Fibroblast of lung (primary cell): Measurements from ENCODE around the gene SP7. TPM values are rescaled to one million over a fixed set of nuclear protein-coding genes. Genes with fewer than 3 reads are reported as not detected.

Experiments used
- DNase-seq, 2 donors: peaks; one replicate each; pipeline versions ENCODE4 v3.0.0 to v3.0.0-alpha.2; 2010; ENCODE audit warnings: low read depth in 2 of 2
- H2AFZ ChIP-seq: 2 replicates; pipeline ENCODE4 v1.5.1; 2012; ENCODE audit warnings: low read length, control low read depth, inconsistent platforms
- H3K27ac ChIP-seq: 2 replicates; pipeline ENCODE4 v1.5.1; 2011; ENCODE audit warnings: low read length, control low read depth; ENCODE audit not compliant: insufficient read depth
- H3K27me3 ChIP-seq: 2 replicates; pipeline ENCODE4 v1.5.1; 2011; ENCODE audit warnings: mild to moderate bottlenecking, low read length; ENCODE audit not compliant: control insufficient read depth, insufficient read depth
- H3K36me3 ChIP-seq: 2 replicates; pipeline ENCODE4 v1.5.1; 2011; ENCODE audit warnings: low read length; ENCODE audit not compliant: control insufficient read depth, insufficient read depth
- H3K4me1 ChIP-seq: 2 replicates; pipeline ENCODE4 v1.5.1; 2011; ENCODE audit warnings: low read length; ENCODE audit not compliant: control insufficient read depth, insufficient read depth; ENCODE audit errors: extremely low read depth
- H3K4me2 ChIP-seq: 2 replicates; pipeline ENCODE4 v1.5.1; 2011; ENCODE audit warnings: low read length, control low read depth; ENCODE audit not compliant: insufficient read depth; ENCODE audit errors: extremely low read depth
- H3K4me3 ChIP-seq, 4 experiments: fragments of 200-600 bp in 1 of 4; sonication (generic) in 1 of 4; replicated peaks in 1 of 4; 2 replicates each; pipeline ENCODE4 v1.5.1; 2011 to 2016; ENCODE audit warnings: low read length in 4 of 4, low read depth in 3 of 4, mild to moderate bottlenecking in 3 of 4, control low read depth in 2 of 4, inconsistent platforms in 1 of 4, mixed read lengths in 1 of 4; ENCODE audit not compliant: insufficient read depth in 1 of 4; ENCODE audit errors: control extremely low read depth in 1 of 4
- H3K79me2 ChIP-seq: 2 replicates; pipeline ENCODE4 v1.5.1; 2012; ENCODE audit warnings: mild to moderate bottlenecking, low read length, inconsistent platforms; ENCODE audit not compliant: control insufficient read depth, insufficient read depth
- H3K9ac ChIP-seq: 2 replicates; pipeline ENCODE4 v1.5.1; 2011; ENCODE audit warnings: mild to moderate bottlenecking, low read length, control low read depth; ENCODE audit not compliant: insufficient read depth
- H3K9me3 ChIP-seq: 2 replicates; pipeline ENCODE4 v1.5.1; 2012; ENCODE audit warnings: low read depth, low read length; ENCODE audit not compliant: control insufficient read depth, insufficient read depth
- H4K20me1 ChIP-seq: 2 replicates; pipeline ENCODE4 v1.5.1; 2011; ENCODE audit warnings: low read length; ENCODE audit not compliant: control insufficient read depth, insufficient read depth; ENCODE audit errors: extremely low read depth
- CTCF ChIP-seq, 2 donors: IDR thresholded peaks in 1 of 2; conservative IDR thresholded peaks in 1 of 2; 1 replicate in 1 of 2; 2 replicates in 1 of 2; pipeline ENCODE4 v1.5.1; 2011 to 2012; ENCODE audit warnings: low read length in 2 of 2, control low read depth in 1 of 2, inconsistent platforms in 1 of 2, low read depth in 1 of 2, mild to moderate bottlenecking in 1 of 2
- EZH2 ChIP-seq: IDR thresholded peaks from 2 replicates; pipeline ENCODE4 v1.5.1; 2012; ENCODE audit warnings: low read length, control low read depth, mild to moderate bottlenecking; ENCODE audit errors: missing control alignments
- polyA plus RNA-seq, 2 donors: library from polyadenylated mRNA; depleted of rRNA in 1 of 2; stranded (reverse) in 1 of 2; unstranded in 1 of 2; fragments of >200 nt; gene quantifications; 2 replicates each; pipeline ENCODE4 v1.2.1, GENCODE V29; 2011 to 2012; ENCODE audit warnings: missing spikeins in 1 of 2
- total RNA-seq: library from RNA; depleted of rRNA; stranded (reverse); fragments of >200 nt; gene quantifications from 2 replicates; pipeline ENCODE4 v1.2.1, GENCODE V29; 2014

The SP7 gene
- total and polyA plus RNA-seq, 2 donors (not counting 1 experiment from before 2014, with no cell fraction given): not detected

GRCh38 chr12:53286448-53286847, 49.7 kb downstream of the SP7 start:
- Histone ChIP-seq H3K36me3 (peaks cover 19% of the 10 kb centered on the region), H4K20me1 (no peaks in the 10 kb centered on the region), H2AFZ (no peak overlapping the region), H3K4me2 (no peak overlapping the region), H3K4me1 (peaks cover 17% of the 10 kb centered on the region), H3K4me3 (no peak overlapping the region), H3K27me3 (no peaks in the 10 kb centered on the region), H3K9me3 (no peaks in the 10 kb centered on the region), H3K79me2 (no peaks in the 10 kb centered on the region), H3K27ac (no peak overlapping the region), H3K9ac (no peak overlapping the region)
- TF ChIP-seq EZH2: no peak
- no peak for DNase-seq

GRCh38 chr12:53279888-53280498, 56.2 kb downstream of the SP7 start:
- Histone ChIP-seq H3K9me3 (no peaks in the 10 kb centered on the region), H3K27ac (no peak overlapping the region), H3K79me2 (no peaks in the 10 kb centered on the region), H3K36me3 (peaks cover 19% of the 10 kb centered on the region), H3K4me1 (no peaks in the 10 kb centered on the region), H3K9ac (no peak overlapping the region), H3K4me3 (no peak overlapping the region), H4K20me1 (no peaks in the 10 kb centered on the region), H3K4me2 (no peak overlapping the region), H2AFZ (no peak overlapping the region), H3K27me3 (no peaks in the 10 kb centered on the region)
- TF ChIP-seq EZH2 (no peak), CTCF (conservative IDR thresholded peaks at IDR 0.05 in 1 of 2, IDR thresholded peaks at IDR 0.05 in 1 of 2; ENCODE audit: low read depth in 1 of 2, low read length in 2 of 2) (no peak)
- no peak for DNase-seq

GRCh38 chr12:53279283-53279869, 56.8 kb downstream of the SP7 start:
- Histone ChIP-seq H3K79me2 (no peaks in the 10 kb centered on the region), H3K27me3 (no peaks in the 10 kb centered on the region), H3K36me3 (peaks cover 19% of the 10 kb centered on the region), H3K4me1 (no peaks in the 10 kb centered on the region), H3K4me2 (no peak overlapping the region), H4K20me1 (no peaks in the 10 kb centered on the region), H2AFZ (no peak overlapping the region), H3K9me3 (no peaks in the 10 kb centered on the region), H3K27ac (no peak overlapping the region), H3K4me3 (no peak overlapping the region), H3K9ac (no peak overlapping the region)
- DNase-seq: no peak
- TF ChIP-seq CTCF (conservative IDR thresholded peaks at IDR 0.05 in 1 of 2, IDR thresholded peaks at IDR 0.05 in 1 of 2; ENCODE audit: low read depth in 1 of 2, low read length in 2 of 2) (no peak), EZH2 (no peak)
